SU-DHL-6 (cell line): ENCODE measurements around the gene TUBA4B.
A peak's percentile ranks its signal among the peaks of the same experiment; 100 is the strongest.

Source experiments
- H2AFZ ChIP-seq: fragments of 200-600 bp; sonication (generic); 2 replicates; pipeline ENCODE4 v1.6.1; 2014; ENCODE audit warnings: low read depth, mild to moderate bottlenecking, moderate library complexity, mixed read lengths, antibody characterized with exemption, low read length; ENCODE audit not compliant: severe bottlenecking
- H3F3A ChIP-seq: fragments of 200-600 bp; shearing (Covaris generic); 2 replicates; pipeline ENCODE4 v1.6.0; 2016; ENCODE audit warnings: antibody characterized with exemption, mild to moderate bottlenecking; ENCODE audit not compliant: insufficient read depth
- H3K27ac ChIP-seq: fragments of 200-600 bp; sonication (generic); 2 replicates; pipeline ENCODE4 v1.5.1; 2016; ENCODE audit warnings: low read depth, mild to moderate bottlenecking, low read length, moderate library complexity, mixed read lengths
- H3K27me3 ChIP-seq: fragments of 200-600 bp; sonication (generic), shearing (Covaris generic); 2 replicates; pipeline ENCODE4 v1.6.0; 2014; ENCODE audit warnings: mild to moderate bottlenecking, low read length
- H3K36me3 ChIP-seq: fragments of 200-600 bp; sonication (generic); 2 replicates; pipeline ENCODE4 v1.6.1; 2014; ENCODE audit warnings: mild to moderate bottlenecking, low read length, mixed read lengths
- H3K4me2 ChIP-seq: fragments of 300-600, 200-600 bp; shearing (Covaris generic), sonication (generic); 2 replicates; pipeline ENCODE4 v1.6.0; 2014; ENCODE audit warnings: low read length, low read depth, mild to moderate bottlenecking; ENCODE audit not compliant: poor library complexity, severe bottlenecking
- H3K4me3 ChIP-seq: fragments of 200-600 bp; sonication (generic); 2 replicates; pipeline ENCODE4 v1.5.1; 2014; ENCODE audit warnings: antibody characterized with exemption, low read length, mild to moderate bottlenecking, mixed read lengths; ENCODE audit not compliant: insufficient read depth, poor library complexity, severe bottlenecking
- H3K79me2 ChIP-seq: fragments of 200-600 bp; sonication (generic); 2 replicates; pipeline ENCODE4 v1.6.1; 2014; ENCODE audit warnings: mild to moderate bottlenecking, low read length, moderate library complexity; ENCODE audit not compliant: insufficient read depth
- H3K9ac ChIP-seq: fragments of 200-600 bp; sonication (generic); 2 replicates; pipeline ENCODE4 v1.7.0; 2014; ENCODE audit warnings: mild to moderate bottlenecking, low read length
- H3K9me2 ChIP-seq: fragments of 200-600 bp; sonication (generic); replicated peaks from 2 replicates; pipeline ENCODE4 v1.6.1; 2014; ENCODE audit warnings: low read length; ENCODE audit not compliant: insufficient read depth
- H3K9me3 ChIP-seq: fragments of 200-600 bp; sonication (generic); 2 replicates; pipeline ENCODE4 v1.6.1; 2014; ENCODE audit warnings: low read length, mixed read lengths; ENCODE audit not compliant: insufficient read depth
- H4K20me1 ChIP-seq: fragments of 200-600 bp; sonication (generic); 2 replicates; pipeline ENCODE4 v1.6.1; 2014; ENCODE audit warnings: low read depth, mild to moderate bottlenecking, antibody characterized with exemption, low read length, moderate library complexity, mixed read lengths
- CTCF ChIP-seq: fragments of 200-600 bp; sonication (generic); IDR thresholded peaks from one replicate; pipeline ENCODE4 v1.5.1; 2017; ENCODE audit warnings: antibody characterized with exemption, mild to moderate bottlenecking, low read length, moderate library complexity; ENCODE audit not compliant: insufficient read depth, poor library complexity, severe bottlenecking
- EZH2phosphoT487 ChIP-seq: fragments of 200-600 bp; sonication (generic), shearing (Covaris generic); conservative IDR thresholded peaks from 2 replicates; pipeline ENCODE4 v1.6.1; 2018; ENCODE audit warnings: mild to moderate bottlenecking, antibody characterized with exemption, low read length, moderate library complexity, mixed read lengths

Gene TUBA4B

GRCh38 chr2:219225350-219225749, 27.7 kb upstream of the TUBA4B start:
- Histone ChIP-seq H3K9ac (no peak overlapping the region), H3K4me3 (no peak overlapping the region), H3K27me3 (no peaks in the 10 kb centered on the region), H2AFZ (no peak overlapping the region), H3K79me2 (peaks cover 24% of the 10 kb centered on the region), H3K36me3 (no peaks in the 10 kb centered on the region), H3K4me2 (no peak overlapping the region), H4K20me1 (no peaks in the 10 kb centered on the region), H3K9me2 (no peaks in the 10 kb centered on the region), H3F3A (no peaks in the 10 kb centered on the region), H3K27ac (no peak overlapping the region), H3K9me3 (no peaks in the 10 kb centered on the region)
- no peak for TF ChIP-seq CTCF
- no peak for TF ChIP-seq EZH2phosphoT487

- H3K27me3 ChIP-seq: no peaks in the 10 kb centered on the region
- TF ChIP-seq EZH2phosphoT487 (no peak), CTCF (no peak)
- no peak overlapping the region for H2AFZ ChIP-seq
- H3K27ac ChIP-seq: no peak overlapping the region
- peak overlapping the region; percentile 73 for H3K4me2 ChIP-seq
- peak overlapping the region; percentile 76 for H3K9ac ChIP-seq
- peak overlapping the region; percentile 97 for H3K4me3 ChIP-seq
- peaks cover 33% of the 10 kb centered on the region for H3K79me2 ChIP-seq
- H4K20me1 ChIP-seq: no peaks in the 10 kb centered on the region
- H3K9me3 ChIP-seq: no peaks in the 10 kb centered on the region
- H3K36me3 ChIP-seq: no peaks in the 10 kb centered on the region
- H3K9me2 ChIP-seq: no peaks in the 10 kb centered on the region
- no peaks in the 10 kb centered on the region for H3F3A ChIP-seq
Measured at GRCh38 chr2:219228041-219228910, 24.8 kb upstream of the TUBA4B start.

- H3K9ac ChIP-seq: peak overlapping the region; percentile 76
Measured at GRCh38 chr2:219228911-219229304, 24.1 kb upstream of the TUBA4B start.

More at GRCh38 chr2:219228911-219229304, 24.1 kb upstream of the TUBA4B start:
- no peaks in the 10 kb centered on the region for H4K20me1 ChIP-seq
- 0 out of 2 replicates have a peak, but pooled peaks cover 2% of the 10 kb centered on the region for H3K36me3 ChIP-seq
- H3K79me2 ChIP-seq: peaks cover 33% of the 10 kb centered on the region
- H3K4me3 ChIP-seq: peak overlapping the region; percentile 97
- no peaks in the 10 kb centered on the region for H3K9me3 ChIP-seq
- H3K4me2 ChIP-seq: peak overlapping the region; percentile 73
- no peaks in the 10 kb centered on the region for H3K27me3 ChIP-seq
- TF ChIP-seq EZH2phosphoT487: no peak
- no peak for TF ChIP-seq CTCF
- no peaks in the 10 kb centered on the region for H3K9me2 ChIP-seq
- no peaks in the 10 kb centered on the region for H3F3A ChIP-seq
- peak overlapping the region; percentile 55 for H2AFZ ChIP-seq
- H3K27ac ChIP-seq: peak overlapping the region; percentile 52; the same call in 1 of the 2 replicates
